Brain microvascular endothelial cell (primary cell): ENCODE data around the gene VILL.
"Not testable (repeated sequence)": the region's sequence is repeated elsewhere in the genome, so short reads cannot be mapped to it uniquely, and the experiment has no call there.

Experiments
- DNase-seq: peaks from one replicate; pipeline ENCODE4 v3.0.0-alpha.2; 2020
- H3K27ac ChIP-seq: fragments of 250-450 bp; sonication (Bioruptor Pico); 2 replicates; pipeline ENCODE4 v1.5.1; 2020; ENCODE audit warnings: mild to moderate bottlenecking, moderate library complexity
- H3K27me3 ChIP-seq: fragments of 250-450 bp; sonication (Bioruptor Pico); replicated peaks from 2 replicates; pipeline ENCODE4 v1.5.1; 2020; ENCODE audit warnings: mild to moderate bottlenecking
- H3K36me3 ChIP-seq: fragments of 250-450 bp; sonication (Bioruptor Pico); replicated peaks from 2 replicates; pipeline ENCODE4 v1.5.1; 2020; ENCODE audit warnings: mild to moderate bottlenecking
- H3K4me3 ChIP-seq: 2 replicates; pipeline ENCODE4 v1.5.1; 2011; ENCODE audit warnings: low read depth, mild to moderate bottlenecking, control low read depth, low read length, moderate library complexity
- in situ Hi-C: cut with HindIII; loops from 2 replicates; pipeline ENCODE4 v1.10.0; 2017; ENCODE audit warnings: low sequenced_read_pairs, low pct_ligation_motif_present
- TF ChIP-seq, protein P1 (sequence below): IDR thresholded peaks from 2 replicates; pipeline ENCODE4 v1.5.1; 2011; ENCODE audit warnings: low read depth, mild to moderate bottlenecking, moderate library complexity, low read length, control low read depth, inconsistent platforms; ENCODE audit errors: missing control alignments

Gene VILL

DNA sequence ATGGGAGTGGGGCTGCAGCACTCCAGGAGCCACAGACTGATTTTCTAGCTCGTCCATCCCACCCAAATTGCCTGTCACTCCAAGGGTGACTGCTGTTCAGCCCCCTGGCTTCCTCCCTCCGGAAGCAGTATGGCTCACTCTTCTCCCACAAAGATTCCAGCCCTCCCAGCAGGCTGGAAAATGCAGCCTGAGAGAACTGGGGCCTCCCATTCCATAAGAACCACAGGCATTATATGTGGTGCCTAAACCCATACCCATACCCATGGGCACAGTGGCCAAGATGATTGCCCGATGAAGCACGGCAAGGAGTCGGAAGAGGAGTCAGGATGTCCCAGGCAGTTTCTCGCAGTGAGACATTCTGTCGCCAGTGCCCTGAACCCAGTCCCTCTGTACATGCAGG is 6.0 kb upstream of the VILL start:
- no peak overlapping the region for H3K27ac ChIP-seq
- no peak for DNase-seq
- TF ChIP-seq, protein P1, sequence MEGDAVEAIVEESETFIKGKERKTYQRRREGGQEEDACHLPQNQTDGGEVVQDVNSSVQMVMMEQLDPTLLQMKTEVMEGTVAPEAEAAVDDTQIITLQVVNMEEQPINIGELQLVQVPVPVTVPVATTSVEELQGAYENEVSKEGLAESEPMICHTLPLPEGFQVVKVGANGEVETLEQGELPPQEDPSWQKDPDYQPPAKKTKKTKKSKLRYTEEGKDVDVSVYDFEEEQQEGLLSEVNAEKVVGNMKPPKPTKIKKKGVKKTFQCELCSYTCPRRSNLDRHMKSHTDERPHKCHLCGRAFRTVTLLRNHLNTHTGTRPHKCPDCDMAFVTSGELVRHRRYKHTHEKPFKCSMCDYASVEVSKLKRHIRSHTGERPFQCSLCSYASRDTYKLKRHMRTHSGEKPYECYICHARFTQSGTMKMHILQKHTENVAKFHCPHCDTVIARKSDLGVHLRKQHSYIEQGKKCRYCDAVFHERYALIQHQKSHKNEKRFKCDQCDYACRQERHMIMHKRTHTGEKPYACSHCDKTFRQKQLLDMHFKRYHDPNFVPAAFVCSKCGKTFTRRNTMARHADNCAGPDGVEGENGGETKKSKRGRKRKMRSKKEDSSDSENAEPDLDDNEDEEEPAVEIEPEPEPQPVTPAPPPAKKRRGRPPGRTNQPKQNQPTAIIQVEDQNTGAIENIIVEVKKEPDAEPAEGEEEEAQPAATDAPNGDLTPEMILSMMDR: no peak
- H3K4me3 ChIP-seq: no peak overlapping the region
- no peaks in the 10 kb centered on the region for H3K27me3 ChIP-seq
- in situ Hi-C loops: no loop called here
- peaks cover 2% of the 10 kb centered on the region for H3K36me3 ChIP-seq

DNA sequence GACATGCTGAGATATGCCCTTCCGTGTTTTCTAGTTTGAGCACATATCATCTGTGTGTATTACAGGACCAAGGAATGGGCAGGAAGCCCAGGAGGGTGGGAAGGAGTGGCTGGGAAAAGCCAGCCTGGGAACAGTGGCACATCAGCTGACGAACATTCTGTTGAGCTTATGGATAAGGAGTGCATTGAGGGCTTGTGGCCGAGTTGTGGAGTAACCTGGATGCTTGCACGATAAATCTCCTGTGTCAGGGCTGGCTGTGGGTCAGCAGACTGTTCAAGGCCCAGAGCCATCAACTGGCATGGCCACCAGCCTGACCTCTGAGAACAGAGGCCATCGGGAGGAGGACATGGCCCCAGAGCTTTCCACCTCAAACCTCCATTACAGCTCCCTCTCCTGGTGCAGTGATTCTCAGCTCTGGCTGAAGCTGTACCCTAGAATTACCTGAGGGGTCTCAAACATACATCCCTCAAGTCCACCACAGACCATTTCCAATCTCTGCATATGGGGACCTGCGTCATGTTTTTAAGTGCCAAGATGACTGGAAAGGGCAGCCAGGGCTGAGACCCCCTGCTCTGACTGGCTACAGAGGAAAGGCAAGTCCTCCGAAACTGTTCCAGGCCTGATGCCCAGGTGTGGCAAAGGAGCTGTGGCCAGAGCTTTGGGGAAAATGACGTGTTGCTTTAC is 4.8 kb upstream of the VILL start:
- H3K27ac ChIP-seq: no peak overlapping the region
- H3K27me3 ChIP-seq: no peaks in the 10 kb centered on the region
- no peak overlapping the region for H3K4me3 ChIP-seq
- H3K36me3 ChIP-seq: peaks cover 2% of the 10 kb centered on the region
- in situ Hi-C loops: no loop called here
- TF ChIP-seq, protein P1: peak; percentile 26
- DNase-seq: no peak

DNA sequence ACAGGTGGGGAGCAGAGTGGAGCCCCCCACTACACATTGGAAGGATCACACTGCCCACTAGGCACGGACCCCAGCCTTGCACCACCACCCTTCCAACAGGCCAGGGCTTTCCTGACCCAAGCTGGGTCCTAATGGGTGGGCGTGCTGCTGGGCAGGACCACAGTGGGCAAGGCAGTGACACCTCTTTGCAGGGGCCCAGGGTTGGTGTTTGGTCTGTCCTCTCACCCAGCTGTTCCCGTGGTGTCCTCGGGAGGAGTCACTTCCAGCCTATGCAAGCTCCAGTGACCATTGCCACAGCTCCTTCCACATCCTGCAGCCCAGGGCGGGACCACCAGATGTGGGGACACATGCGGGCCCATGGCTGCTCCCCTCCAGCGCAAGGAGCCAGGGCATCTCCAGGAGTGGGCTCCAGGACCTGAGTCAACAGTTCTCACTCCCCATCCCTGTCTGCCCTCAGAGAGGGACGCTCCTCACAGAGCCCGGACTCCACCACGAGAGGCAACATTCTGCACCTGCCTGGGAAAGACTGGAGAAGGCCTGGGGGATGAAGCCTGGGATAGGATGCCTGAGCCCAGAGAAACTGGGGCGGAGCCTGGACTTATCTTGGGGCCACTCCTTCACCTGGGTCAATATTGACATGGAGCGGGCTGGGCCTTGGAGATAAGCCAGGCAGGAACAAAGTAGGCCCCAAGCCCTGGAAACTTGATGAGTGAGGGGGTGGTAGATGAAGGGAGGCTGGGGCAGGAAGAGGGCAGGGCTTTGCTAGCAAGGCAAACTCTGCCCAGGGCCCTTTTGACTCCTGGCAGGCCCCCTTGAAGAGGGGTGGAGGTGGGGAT is 3.9 kb upstream of the VILL start:
- no peak for DNase-seq
- Histone ChIP-seq H3K27ac (no peak overlapping the region), H3K27me3 (no peaks in the 10 kb centered on the region), H3K36me3 (peaks cover 2% of the 10 kb centered on the region), H3K4me3 (no peak overlapping the region)
- in situ Hi-C loops: no loop called here
- TF ChIP-seq, protein P1: no peak

DNA sequence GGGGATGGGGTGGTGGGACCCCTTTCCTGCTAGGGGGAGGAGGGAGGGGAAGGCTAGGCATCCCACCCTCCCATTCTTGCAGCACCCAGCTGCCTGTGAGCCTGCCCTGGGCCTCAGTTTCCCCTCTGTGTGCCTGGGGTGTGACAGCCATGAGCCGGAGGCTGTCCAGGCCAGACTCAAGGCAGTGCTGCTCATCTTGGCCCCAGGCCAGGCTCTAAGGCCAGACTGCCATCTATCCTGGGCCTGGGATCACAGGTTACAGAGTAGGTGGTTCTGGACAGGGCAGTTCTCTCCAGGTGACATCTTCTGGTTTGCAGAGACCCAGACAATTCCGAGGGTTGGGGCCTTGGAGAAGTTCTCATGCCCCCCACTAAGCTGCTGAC is 3.3 kb upstream of the VILL start:
- no peaks in the 10 kb centered on the region for H3K36me3 ChIP-seq
- H3K27ac ChIP-seq: no peak overlapping the region
- TF ChIP-seq, protein P1: no peak
- DNase-seq: no peak
- no peaks in the 10 kb centered on the region for H3K27me3 ChIP-seq
- in situ Hi-C loops: no loop called here
- H3K4me3 ChIP-seq: no peak overlapping the region

DNA sequence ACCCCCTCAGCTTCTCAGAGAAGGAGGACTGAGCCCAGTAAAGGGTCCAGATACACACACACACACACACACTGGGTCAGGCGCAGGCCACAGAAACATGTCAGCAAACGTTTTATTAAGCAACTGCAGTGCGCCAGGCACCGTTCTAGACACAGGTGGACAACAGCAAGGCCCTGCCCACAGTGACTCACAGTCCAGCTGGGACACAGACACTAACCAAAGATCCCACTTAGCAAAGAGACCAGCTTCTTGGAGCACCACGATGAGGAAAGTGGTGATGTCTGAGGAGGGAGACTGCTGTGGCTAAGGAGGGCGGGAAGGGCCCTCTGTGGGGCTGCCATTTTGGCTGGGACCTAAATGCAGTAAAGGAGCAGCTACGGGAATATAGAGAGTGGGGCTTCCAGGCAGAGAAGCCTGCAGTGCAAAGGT is 2.8 kb upstream of the VILL start:
- no peak for DNase-seq
- Histone ChIP-seq H3K27ac (no peak overlapping the region), H3K27me3 (no peaks in the 10 kb centered on the region), H3K4me3 (no peak overlapping the region), H3K36me3 (no peaks in the 10 kb centered on the region)
- TF ChIP-seq, protein P1: no peak
- in situ Hi-C loops: no loop called here

DNA sequence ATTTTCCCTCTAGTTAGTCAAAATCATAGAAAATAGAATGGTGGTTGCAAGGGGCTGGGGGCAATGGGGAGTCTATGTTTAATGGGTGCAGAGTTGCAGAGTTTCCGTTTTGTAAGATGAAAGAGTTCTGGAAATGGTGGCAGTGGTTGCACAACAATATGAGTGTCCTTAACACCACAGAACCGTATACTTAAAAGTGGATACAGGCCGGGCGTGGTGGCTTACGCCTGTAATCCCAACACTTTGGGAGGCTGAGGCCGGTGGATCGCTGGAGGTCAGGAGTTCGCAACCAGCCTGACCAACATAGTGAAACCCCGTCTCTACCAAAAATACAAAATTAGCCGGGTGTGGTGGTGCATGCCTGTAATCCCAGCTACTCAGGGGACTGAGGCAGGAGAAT is 2.2 kb upstream of the VILL start:
- in situ Hi-C loops, H3K4me3 ChIP-seq: not testable (repeated sequence)

More for the DNA sequence above, 2.2 kb upstream of the VILL start:
- DNase-seq, H3K36me3 ChIP-seq, H3K27me3 ChIP-seq, H3K27ac ChIP-seq: not testable (repeated sequence)
